ENCODE data around the gene POC5. TPM values are rescaled to one million over a fixed set of nuclear protein-coding genes. Genes with fewer than 3 reads are reported as not detected.

POC5 gene
- total RNA-seq, 3 donors from 2014 or later: 17.2 to 24.1 (median 18.6) TPM

DNA sequence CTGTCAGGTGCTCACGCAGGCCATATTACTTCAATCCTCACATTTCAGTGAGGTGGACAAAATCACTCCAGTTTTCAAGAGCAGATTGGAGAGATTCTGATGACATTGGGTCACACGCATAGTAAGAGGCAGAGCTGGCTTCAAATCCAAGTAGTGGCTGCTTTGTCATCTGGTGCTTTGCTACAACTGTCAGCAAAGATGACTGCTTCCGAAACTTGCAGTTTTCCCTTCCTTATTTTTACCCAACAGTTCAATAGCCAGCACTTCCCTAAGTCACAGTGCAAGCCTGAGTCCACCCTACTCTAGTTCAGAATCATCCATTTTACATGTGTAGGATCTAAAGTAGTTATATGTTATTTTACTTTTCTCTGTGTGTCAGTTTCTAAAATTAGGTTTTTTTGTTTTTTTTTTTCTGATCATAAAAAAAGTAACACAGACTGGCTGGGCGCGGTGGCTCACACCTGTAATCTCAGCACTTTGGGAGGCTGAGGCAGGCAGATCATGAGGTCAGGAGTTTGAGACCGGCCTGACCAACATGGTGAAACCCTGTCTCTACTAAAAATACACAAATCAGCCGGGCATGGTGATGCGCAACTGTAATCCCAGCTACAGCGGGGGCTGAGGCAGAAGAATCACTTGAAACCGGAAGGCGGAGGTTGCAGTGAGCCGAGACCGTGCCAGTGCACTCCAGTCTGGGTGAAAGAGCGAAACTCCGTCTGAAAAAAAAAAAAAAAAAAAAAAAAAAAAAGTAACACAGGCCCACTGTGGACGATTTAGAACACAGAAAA, 56.4 kb downstream of the POC5 start:
- H3K9me3 Mint-ChIP-seq: no peaks in the 10 kb centered on the region
- H3K4me1 Mint-ChIP-seq (ENCODE audit: low read depth): peaks cover 1% of the 10 kb centered on the region
- H3K27me3 Mint-ChIP-seq (ENCODE audit: low read depth): no peaks in the 10 kb centered on the region
- ATAC-seq: no peak
- DNase-seq: no peak
- no peaks in the 10 kb centered on the region for H3K36me3 Mint-ChIP-seq (ENCODE audit: insufficient read depth)
- no peak overlapping the region for H3K4me3 Mint-ChIP-seq

GRCh38 chr5:75659791-75660450, 57.3 kb downstream of the POC5 start:
- DNase-seq (no peak), ATAC-seq (no peak)
- no peak overlapping the region for H3K4me3 Mint-ChIP-seq
- no peaks in the 10 kb centered on the region for H3K9me3 Mint-ChIP-seq
- H3K36me3 Mint-ChIP-seq (ENCODE audit: insufficient read depth): no peaks in the 10 kb centered on the region
- H3K27me3 Mint-ChIP-seq (ENCODE audit: low read depth): no peaks in the 10 kb centered on the region
- H3K4me1 Mint-ChIP-seq (ENCODE audit: low read depth): peaks cover 1% of the 10 kb centered on the region

GRCh38 chr5:75656311-75657003, 60.8 kb downstream of the POC5 start:
- ATAC-seq: no peak
- no peak for DNase-seq
- no peaks in the 10 kb centered on the region for H3K27me3 Mint-ChIP-seq (ENCODE audit: low read depth)
- no peaks in the 10 kb centered on the region for H3K9me3 Mint-ChIP-seq
- H3K4me3 Mint-ChIP-seq: peak overlapping the region; percentile 14
- H3K4me1 Mint-ChIP-seq (ENCODE audit: low read depth): peaks cover 1% of the 10 kb centered on the region
- no peaks in the 10 kb centered on the region for H3K36me3 Mint-ChIP-seq (ENCODE audit: insufficient read depth)

GRCh38 chr5:75654693-75655295, 62.4 kb downstream of the POC5 start:
- ATAC-seq (no peak), DNase-seq (no peak)
- Mint-ChIP-seq H3K9me3 (no peaks in the 10 kb centered on the region), H3K4me3 (no peak overlapping the region), H3K36me3 (ENCODE audit: insufficient read depth) (no peaks in the 10 kb centered on the region), H3K4me1 (ENCODE audit: low read depth) (no peaks in the 10 kb centered on the region), H3K27me3 (ENCODE audit: low read depth) (no peaks in the 10 kb centered on the region)

- Mint-ChIP-seq H3K36me3 (ENCODE audit: insufficient read depth) (no peaks in the 10 kb centered on the region), H3K4me1 (ENCODE audit: low read depth) (peaks cover 2% of the 10 kb centered on the region), H3K27me3 (ENCODE audit: low read depth) (no peaks in the 10 kb centered on the region), H3K9me3 (no peaks in the 10 kb centered on the region), H3K4me3 (no peak overlapping the region)
- ATAC-seq (no peak), DNase-seq (no peak)
Measured at GRCh38 chr5:75653521-75653920, 63.7 kb downstream of the POC5 start.

- H3K27me3 Mint-ChIP-seq (ENCODE audit: low read depth): no peaks in the 10 kb centered on the region
- ATAC-seq (no peak), DNase-seq (no peak)
- H3K9me3 Mint-ChIP-seq: no peaks in the 10 kb centered on the region
- no peaks in the 10 kb centered on the region for H3K36me3 Mint-ChIP-seq (ENCODE audit: insufficient read depth)
- H3K4me3 Mint-ChIP-seq: no peak overlapping the region
- H3K4me1 Mint-ChIP-seq (ENCODE audit: low read depth): peaks cover 2% of the 10 kb centered on the region
Measured at GRCh38 chr5:75651575-75652238, 65.5 kb downstream of the POC5 start.

- H3K4me3 Mint-ChIP-seq: no peak overlapping the region
- DNase-seq: no peak
- ATAC-seq: peak in 1 of 2 donors; percentile 14
- peaks cover 2% of the 10 kb centered on the region for H3K4me1 Mint-ChIP-seq (ENCODE audit: low read depth)
- no peaks in the 10 kb centered on the region for H3K36me3 Mint-ChIP-seq (ENCODE audit: insufficient read depth)
- no peaks in the 10 kb centered on the region for H3K27me3 Mint-ChIP-seq (ENCODE audit: low read depth)
- no peaks in the 10 kb centered on the region for H3K9me3 Mint-ChIP-seq
Measured at GRCh38 chr5:75648712-75649111, 68.5 kb downstream of the POC5 start.

- Mint-ChIP-seq H3K4me1 (ENCODE audit: low read depth) (no peaks in the 10 kb centered on the region), H3K27me3 (ENCODE audit: low read depth) (no peaks in the 10 kb centered on the region), H3K36me3 (ENCODE audit: insufficient read depth) (no peaks in the 10 kb centered on the region), H3K4me3 (no peak overlapping the region), H3K9me3 (no peaks in the 10 kb centered on the region)
- no peak for DNase-seq
- ATAC-seq: no peak
Measured at GRCh38 chr5:75640826-75641225, 76.4 kb downstream of the POC5 start.

GRCh38 chr5:75640395-75640794, 76.8 kb downstream of the POC5 start:
- DNase-seq (no peak), ATAC-seq (no peak)
- no peaks in the 10 kb centered on the region for H3K9me3 Mint-ChIP-seq
- no peaks in the 10 kb centered on the region for H3K27me3 Mint-ChIP-seq (ENCODE audit: low read depth)
- no peaks in the 10 kb centered on the region for H3K36me3 Mint-ChIP-seq (ENCODE audit: insufficient read depth)
- no peak overlapping the region for H3K4me3 Mint-ChIP-seq
- H3K4me1 Mint-ChIP-seq (ENCODE audit: low read depth): no peaks in the 10 kb centered on the region

- H3K36me3 Mint-ChIP-seq (ENCODE audit: insufficient read depth): peaks cover 1% of the 10 kb centered on the region
- no peak for ATAC-seq
- no peak overlapping the region for H3K4me3 Mint-ChIP-seq
- no peaks in the 10 kb centered on the region for H3K4me1 Mint-ChIP-seq (ENCODE audit: low read depth)
- DNase-seq: no peak
- no peaks in the 10 kb centered on the region for H3K27me3 Mint-ChIP-seq (ENCODE audit: low read depth)
- H3K9me3 Mint-ChIP-seq: no peaks in the 10 kb centered on the region
Measured at GRCh38 chr5:75639535-75640311, 77.5 kb downstream of the POC5 start.

DNA sequence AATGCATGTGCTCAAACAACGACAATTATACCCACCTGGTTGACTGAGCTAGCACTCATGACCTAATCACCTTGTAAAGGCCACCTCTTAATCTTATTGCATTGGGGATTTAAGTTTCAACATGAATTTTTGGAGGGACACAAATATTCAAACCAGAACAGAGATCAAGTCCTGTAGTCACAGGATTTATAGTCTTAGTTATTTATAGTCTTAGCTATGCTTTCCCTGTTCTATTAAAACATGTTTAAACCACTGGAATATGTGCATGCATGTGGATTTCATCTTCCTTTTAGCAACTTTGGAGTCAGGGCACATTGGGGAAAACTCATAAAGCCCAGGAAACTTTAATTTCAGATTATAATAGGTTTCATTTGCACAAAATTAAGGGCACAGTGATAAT, 79.3 kb downstream of the POC5 start:
- H3K9me3 Mint-ChIP-seq: peaks cover 5% of the 10 kb centered on the region
- no peak overlapping the region for H3K4me3 Mint-ChIP-seq
- DNase-seq: no peak
- peaks cover 2% of the 10 kb centered on the region for H3K36me3 Mint-ChIP-seq (ENCODE audit: insufficient read depth)
- no peak for ATAC-seq
- H3K27me3 Mint-ChIP-seq (ENCODE audit: low read depth): no peaks in the 10 kb centered on the region
- H3K4me1 Mint-ChIP-seq (ENCODE audit: low read depth): no peaks in the 10 kb centered on the region

- no peaks in the 10 kb centered on the region for H3K27me3 Mint-ChIP-seq (ENCODE audit: low read depth)
- no peak overlapping the region for H3K4me3 Mint-ChIP-seq
- H3K4me1 Mint-ChIP-seq (ENCODE audit: low read depth): no peaks in the 10 kb centered on the region
- DNase-seq: no peak
- no peak for ATAC-seq
- peaks cover 5% of the 10 kb centered on the region for H3K9me3 Mint-ChIP-seq
- H3K36me3 Mint-ChIP-seq (ENCODE audit: insufficient read depth): peaks cover 3% of the 10 kb centered on the region
Measured at GRCh38 chr5:75632321-75632720, 84.9 kb downstream of the POC5 start.

DNA sequence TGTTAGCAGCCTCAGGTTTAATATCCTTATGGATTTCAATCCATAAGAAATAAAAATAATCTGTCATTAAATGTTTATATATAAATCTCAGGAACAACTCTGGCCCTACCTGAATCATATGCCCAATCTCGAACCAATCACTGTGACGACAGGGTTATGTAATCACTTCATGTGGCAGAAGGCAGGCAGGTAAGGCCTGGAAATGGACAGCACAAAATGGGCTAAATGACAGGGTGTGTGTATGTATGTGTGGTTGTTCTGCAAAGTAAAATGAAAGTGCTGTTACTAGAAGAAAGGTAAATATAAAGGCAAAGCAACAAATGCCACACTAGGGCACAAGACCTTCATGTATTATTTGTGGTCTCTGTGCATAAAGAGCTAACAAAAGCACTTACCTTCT, 86.4 kb downstream of the POC5 start:
- H3K9me3 Mint-ChIP-seq: peaks cover 5% of the 10 kb centered on the region
- H3K4me1 Mint-ChIP-seq (ENCODE audit: low read depth): no peaks in the 10 kb centered on the region
- H3K4me3 Mint-ChIP-seq: no peak overlapping the region
- ATAC-seq: no peak
- peaks cover 3% of the 10 kb centered on the region for H3K36me3 Mint-ChIP-seq (ENCODE audit: insufficient read depth)
- H3K27me3 Mint-ChIP-seq (ENCODE audit: low read depth): no peaks in the 10 kb centered on the region
- no peak for DNase-seq
